K562 (cell line): ENCODE measurements around the gene MAML3. TPM values are rescaled to one million over a fixed set of nuclear protein-coding genes. Genes with fewer than 3 reads are reported as not detected.

Source experiments
- ATAC-seq: fragments of 200-7000 bp; cut with Tn5 transposase; 3 replicates; pipeline ENCODE4 v1.9.1; 2020; ENCODE audit warnings: moderate library complexity
- BruUV-seq: library from RNA; stranded (reverse); fragments of 400-500 nt; replicated peaks from 2 replicates; lab custom pipeline; 2021; lab: Mats Ljungman, UMichigan
- CTCF ChIA-PET: fragments of 300-600 bp; formaldehyde crosslinking; extraction: SDS; loops from one replicate; lab custom pipeline; 2021; ENCODE audit warnings: low intra/inter-chr PET ratio; lab: Yijun Ruan, JAX
- POLR2A ChIA-PET: fragments of 300-600, 350-650 bp; sonication (Branson Sonifier 250); formaldehyde crosslinking; extraction: SDS; loops from one replicate; lab custom pipeline; 2021; ENCODE audit warnings: antibody characterized with exemption, inconsistent platforms; lab: Yijun Ruan, JAX
- DNase-seq, 4 experiments: peaks; one replicate each; pipeline versions ENCODE4 v3.0.0 to v3.0.0-alpha.2; 2011 to 2018; ENCODE audit warnings: low spot score in 3 of 4, mixed read lengths in 3 of 4; ENCODE audit errors: extremely low read depth in 1 of 4
- FAIRE-seq: peaks from 2 replicates; lab custom pipeline; 2011; peaks lifted over from hg19 to GRCh38; lab: Jason Lieb, UNC
- H2AFZ ChIP-seq: 2 replicates; pipeline ENCODE4 v1.6.0; 2011; ENCODE audit warnings: low read depth, low read length, control low read depth, inconsistent platforms
- H3K27ac ChIP-seq: fragments of 200-600 bp; 3 replicates; pipeline ENCODE4 v1.8.0; 2011; ENCODE audit warnings: low read depth, mild to moderate bottlenecking, control low read depth, inconsistent platforms, low read length, moderate library complexity, mixed read lengths; ENCODE audit errors: extremely low read depth
- H3K27me3 ChIP-seq, 2 experiments: fragments of 300-600 bp in 1 of 2; 2 replicates in 1 of 2; 3 replicates in 1 of 2; pipeline versions ENCODE4 v1.6.0 to v1.8.0; 2011; ENCODE audit warnings: inconsistent platforms in 2 of 2, low read length in 2 of 2, mild to moderate bottlenecking in 1 of 2, mixed read lengths in 1 of 2, moderate library complexity in 1 of 2; ENCODE audit not compliant: control insufficient read depth in 2 of 2, insufficient read depth in 2 of 2
- H3K36me3 ChIP-seq: fragments of 300-600 bp; 3 replicates; pipeline ENCODE4 v1.8.0; 2011; ENCODE audit warnings: mild to moderate bottlenecking, low read length, inconsistent platforms; ENCODE audit not compliant: control insufficient read depth, insufficient read depth
- H3K4me1 ChIP-seq, 2 experiments: fragments of 200-600 bp in 1 of 2; replicated peaks in 1 of 2; 2 replicates in 1 of 2; 3 replicates in 1 of 2; pipeline versions ENCODE4 v1.5.1 to v1.8.0; 2011; ENCODE audit warnings: inconsistent platforms in 2 of 2, low read length in 2 of 2, mild to moderate bottlenecking in 1 of 2, mixed read lengths in 1 of 2, moderate library complexity in 1 of 2; ENCODE audit not compliant: control insufficient read depth in 2 of 2, insufficient read depth in 2 of 2
- H3K4me2 ChIP-seq: 2 replicates; pipeline ENCODE4 v1.6.1; 2011; ENCODE audit warnings: low read length, control low read depth, inconsistent platforms, mixed read lengths; ENCODE audit not compliant: insufficient read depth
- H3K4me3 ChIP-seq: fragments of 200-600 bp; sonication (generic), shearing (Covaris generic); 2 replicates; pipeline ENCODE4 v1.5.1; 2016; ENCODE audit warnings: control low read depth, inconsistent platforms
- H3K79me2 ChIP-seq: fragments of 200-600 bp; 3 replicates; pipeline ENCODE4 v1.8.0; 2011; ENCODE audit warnings: low read length, inconsistent platforms; ENCODE audit not compliant: control insufficient read depth, insufficient read depth
- H3K9ac ChIP-seq, 2 experiments: 2 replicates each; pipeline versions ENCODE4 v1.6.0 to v1.6.1; 2011; ENCODE audit warnings: low read depth in 2 of 2, low read length in 2 of 2, control low read depth in 1 of 2, inconsistent platforms in 1 of 2, mild to moderate bottlenecking in 1 of 2, mixed read lengths in 1 of 2; ENCODE audit not compliant: insufficient read depth in 1 of 2
- H3K9me1 ChIP-seq: one replicate; pipeline ENCODE4 v1.6.0; 2011; ENCODE audit warnings: inconsistent platforms, mild to moderate bottlenecking, low read length, moderate library complexity; ENCODE audit not compliant: control insufficient read depth, insufficient read depth
- H3K9me3 ChIP-seq: replicated peaks from 2 replicates; pipeline ENCODE4 v1.5.1; 2011; ENCODE audit warnings: low read depth, low read length, inconsistent platforms; ENCODE audit not compliant: control insufficient read depth, insufficient read depth
- H4K20me1 ChIP-seq: replicated peaks from 2 replicates; pipeline ENCODE4 v1.6.1; 2011; ENCODE audit warnings: low read length, inconsistent platforms, mixed read lengths; ENCODE audit not compliant: control insufficient read depth, insufficient read depth
- RAD51 ChIP-seq: fragments of 450-650 bp; IDR thresholded peaks from 2 replicates; pipeline ENCODE4 v1.7.1; 2016; ENCODE audit warnings: low read depth, mild to moderate bottlenecking, borderline replicate concordance
- RBM14 ChIP-seq: fragments of 200-400 bp; formaldehyde crosslinking; IDR thresholded peaks from 2 replicates; pipeline ENCODE4 v1.6.1; 2018; ENCODE audit warnings: low read depth, mild to moderate bottlenecking, low read length, moderate library complexity, borderline replicate concordance; ENCODE audit not compliant: insufficient read depth
- SMAD2 ChIP-seq: fragments of 150-350 bp; IDR thresholded peaks from 2 replicates; pipeline ENCODE4 v1.6.1; 2014; ENCODE audit warnings: low read depth, mild to moderate bottlenecking, low read length
- SRSF7 ChIP-seq: fragments of 200-400 bp; formaldehyde crosslinking; optimal IDR thresholded peaks from 2 replicates; pipeline ENCODE3; 2017; ENCODE audit warnings: mild to moderate bottlenecking, low read depth, low read length
- ZNF785 ChIP-seq: fragments of 250-450 bp; sonication (Bioruptor Pico); IDR thresholded peaks from 2 replicates; pipeline ENCODE4 v1.4.0; 2020; ENCODE audit warnings: mild to moderate bottlenecking
- WGBS: fragments of 100-300 bp; shearing (Covaris generic); methylation state at CpG from one replicate; pipeline ENCODE4 v1.1.6; 2016; ENCODE audit warnings: low coverage, mixed read lengths; ENCODE audit not compliant: insufficient coverage; ENCODE audit errors: missing lambda C conversion rate; 5-methylcytosine and 5-hydroxymethylcytosine counted together
- in situ Hi-C: fragments of 300-500 bp; cut with MboI; formaldehyde crosslinking; loops from 4 replicates; pipeline ENCODE4 v1.15.0; 2018; ENCODE audit warnings: inconsistent platforms, mixed read lengths
- intact Hi-C: fragments of 100-400 bp; cut with micrococcal nuclease; formaldehyde crosslinking; loops from 2 replicates; pipeline ENCODE4 v1.14.2; 2022
- polyA plus RNA-seq, 8 experiments: library from polyadenylated mRNA; depleted of rRNA in 4 of 8; stranded (reverse) in 5 of 8; unstranded in 3 of 8; fragments of >200 nt; fragmentation: Nextera tagmentation in 2 of 8; fragmentation: Illumina TruSeq in 1 of 8; extraction: Ambion mirVana in 2 of 8; extraction: Trizol in 1 of 8; gene quantifications; 2 replicates each; pipeline versions ENCODE4 v1.2.1 to v1.2.3, GENCODE V29; 2011 to 2014; ENCODE audit warnings: inconsistent platforms in 1 of 8, missing spikeins in 1 of 8
- total RNA-seq, 7 experiments: library from RNA; depleted of rRNA in 6 of 7; stranded (reverse); fragments of >200 nt in 6 of 7; fragmentation: Illumina TruSeq in 2 of 7; extraction: Trizol in 2 of 7; gene quantifications; 2 replicates each; pipeline versions ENCODE4 v1.2.1 to v1.2.3, GENCODE V29; 2011 to 2021; ENCODE audit warnings: low replicate concordance in 1 of 7
- TF ChIP-seq, protein P1 (sequence below): sonication (generic); formaldehyde crosslinking; IDR thresholded peaks from 2 replicates; pipeline ENCODE4 v1.8.1; 2022; ENCODE audit warnings: missing genetic modification reagents
- TF ChIP-seq, protein P2 (sequence below): fragments of 150-350 bp; IDR thresholded peaks from 2 replicates; pipeline ENCODE4 v1.6.1; 2014; ENCODE audit warnings: low read depth, mild to moderate bottlenecking, low read length, borderline replicate concordance

MAML3 gene
- total and polyA plus RNA-seq, 9 of the 15 experiments (the other 6 are each of a cell fraction or from before 2014, with no cell fraction given) = 0.01 to 0.55 (median 0.25) TPM

DNA sequence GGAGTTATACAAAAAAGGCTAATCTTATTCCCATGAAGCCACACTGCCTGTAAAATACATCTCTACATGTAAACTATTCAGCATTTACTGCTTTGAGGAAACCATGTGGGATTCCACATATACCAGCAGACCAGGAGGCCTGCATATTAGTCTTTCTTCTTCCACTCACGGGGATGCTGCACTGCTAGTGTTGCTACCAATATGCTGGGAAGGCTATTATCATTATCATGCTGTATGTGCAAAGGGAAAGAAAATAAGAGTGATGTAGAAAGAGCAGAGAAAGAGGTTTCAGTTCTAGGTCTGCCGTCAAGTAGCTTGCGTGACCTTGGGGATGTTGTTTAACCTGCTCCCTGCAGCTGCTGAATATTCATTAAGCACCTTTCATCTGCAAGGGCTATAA is 427.4 kb downstream of the MAML3 start:
- FAIRE-seq (no peak), ATAC-seq (no peak), DNase-seq (no peak)
- H3K27me3 ChIP-seq = peaks cover 0 to 12% of the 10 kb centered on the region in 2 experiments; a peak in 2 of 5 replicates
- no peaks in the 10 kb centered on the region for H3K36me3 ChIP-seq
- no TSS peak for BruUV-seq
- H4K20me1 ChIP-seq = no peaks in the 10 kb centered on the region
- H3K4me2 ChIP-seq = no peak overlapping the region
- intact Hi-C loops (no loop called here), in situ Hi-C loops (no loop called here)
- no peak overlapping the region for H3K27ac ChIP-seq
- H3K9ac ChIP-seq = no peak overlapping the region
- no peaks in the 10 kb centered on the region for H3K9me1 ChIP-seq
- H3K4me1 ChIP-seq = no peaks in the 10 kb centered on the region
- H3K79me2 ChIP-seq = no peaks in the 10 kb centered on the region
- H2AFZ ChIP-seq = no peak overlapping the region
- ChIA-PET POLR2A (interaction anchor here (0.6 kb wide), 1 partner anchor 275 kb away, joined by 3 read pairs; no protein-coding TSS in a partner anchor), CTCF (no interaction called here)
- H3K9me3 ChIP-seq = no peaks in the 10 kb centered on the region
- H3K4me3 ChIP-seq = no peak overlapping the region
- 56% methylated on average over 3 of the region's 3 CpGs for WGBS
- no peak for TF ChIP-seq ZNF785
- TF ChIP-seq RBM14 = no peak
- no peak for TF ChIP-seq SMAD2
- no peak for TF ChIP-seq RAD51
- TF ChIP-seq SRSF7 = no peak
- TF ChIP-seq, protein P1, sequence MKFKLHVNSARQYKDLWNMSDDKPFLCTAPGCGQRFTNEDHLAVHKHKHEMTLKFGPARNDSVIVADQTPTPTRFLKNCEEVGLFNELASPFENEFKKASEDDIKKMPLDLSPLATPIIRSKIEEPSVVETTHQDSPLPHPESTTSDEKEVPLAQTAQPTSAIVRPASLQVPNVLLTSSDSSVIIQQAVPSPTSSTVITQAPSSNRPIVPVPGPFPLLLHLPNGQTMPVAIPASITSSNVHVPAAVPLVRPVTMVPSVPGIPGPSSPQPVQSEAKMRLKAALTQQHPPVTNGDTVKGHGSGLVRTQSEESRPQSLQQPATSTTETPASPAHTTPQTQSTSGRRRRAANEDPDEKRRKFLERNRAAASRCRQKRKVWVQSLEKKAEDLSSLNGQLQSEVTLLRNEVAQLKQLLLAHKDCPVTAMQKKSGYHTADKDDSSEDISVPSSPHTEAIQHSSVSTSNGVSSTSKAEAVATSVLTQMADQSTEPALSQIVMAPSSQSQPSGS = no peak
- TF ChIP-seq, protein P2, sequence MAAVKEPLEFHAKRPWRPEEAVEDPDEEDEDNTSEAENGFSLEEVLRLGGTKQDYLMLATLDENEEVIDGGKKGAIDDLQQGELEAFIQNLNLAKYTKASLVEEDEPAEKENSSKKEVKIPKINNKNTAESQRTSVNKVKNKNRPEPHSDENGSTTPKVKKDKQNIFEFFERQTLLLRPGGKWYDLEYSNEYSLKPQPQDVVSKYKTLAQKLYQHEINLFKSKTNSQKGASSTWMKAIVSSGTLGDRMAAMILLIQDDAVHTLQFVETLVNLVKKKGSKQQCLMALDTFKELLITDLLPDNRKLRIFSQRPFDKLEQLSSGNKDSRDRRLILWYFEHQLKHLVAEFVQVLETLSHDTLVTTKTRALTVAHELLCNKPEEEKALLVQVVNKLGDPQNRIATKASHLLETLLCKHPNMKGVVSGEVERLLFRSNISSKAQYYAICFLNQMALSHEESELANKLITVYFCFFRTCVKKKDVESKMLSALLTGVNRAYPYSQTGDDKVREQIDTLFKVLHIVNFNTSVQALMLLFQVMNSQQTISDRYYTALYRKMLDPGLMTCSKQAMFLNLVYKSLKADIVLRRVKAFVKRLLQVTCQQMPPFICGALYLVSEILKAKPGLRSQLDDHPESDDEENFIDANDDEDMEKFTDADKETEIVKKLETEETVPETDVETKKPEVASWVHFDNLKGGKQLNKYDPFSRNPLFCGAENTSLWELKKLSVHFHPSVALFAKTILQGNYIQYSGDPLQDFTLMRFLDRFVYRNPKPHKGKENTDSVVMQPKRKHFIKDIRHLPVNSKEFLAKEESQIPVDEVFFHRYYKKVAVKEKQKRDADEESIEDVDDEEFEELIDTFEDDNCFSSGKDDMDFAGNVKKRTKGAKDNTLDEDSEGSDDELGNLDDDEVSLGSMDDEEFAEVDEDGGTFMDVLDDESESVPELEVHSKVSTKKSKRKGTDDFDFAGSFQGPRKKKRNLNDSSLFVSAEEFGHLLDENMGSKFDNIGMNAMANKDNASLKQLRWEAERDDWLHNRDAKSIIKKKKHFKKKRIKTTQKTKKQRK = no peak
